ENCODE data around the gene TLCD1.

GRCh38 chr17:28744104-28744971, 18.3 kb upstream of the TLCD1 start:
- no peak for TF ChIP-seq EZH2 (IDR thresholded peaks at IDR 0.05)
- peak; percentile 59; the same call in 1 of the 2 replicates for TF ChIP-seq POLR2AphosphoS5 (IDR thresholded peaks at IDR 0.05; ENCODE audit: borderline replicate concordance, low read depth, low read length)

All from SK-N-MC (cell line).